ENCODE measurements around the gene OR52A1. TPM values are rescaled to one million over a fixed set of nuclear protein-coding genes. Genes with fewer than 3 reads are reported as not detected.

OR52A1 gene
- total and polyA plus RNA-seq, 7 donors = not detected

DNA sequence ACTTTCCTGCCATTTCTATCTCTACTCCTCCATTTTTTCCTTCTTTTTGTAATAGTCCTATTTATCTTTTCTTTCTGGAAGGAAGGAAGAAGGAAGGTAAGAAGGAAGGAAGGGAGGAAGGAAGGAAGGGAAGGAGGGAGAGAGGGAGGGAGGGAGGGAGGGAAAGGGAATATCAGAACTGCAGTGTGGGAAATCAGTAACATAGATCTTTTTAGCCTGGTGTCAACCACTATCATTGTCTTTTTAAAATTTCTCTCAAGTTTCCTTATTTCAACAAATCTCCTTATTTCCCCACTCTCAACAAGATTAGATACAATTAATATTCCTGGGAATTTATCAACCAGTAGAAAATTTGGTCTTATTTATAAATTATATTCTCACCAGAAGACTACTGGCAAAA lies 51.5 kb downstream of the OR52A1 start:
- Histone ChIP-seq H3K27me3 (ENCODE audit: insufficient read depth in 3 of 3, low read length in 2 of 3) (no peaks in the 10 kb centered on the region), H3K4me1 (no peaks in the 10 kb centered on the region), H3K4me3 (no peak overlapping the region), H3K9me3 (no peaks in the 10 kb centered on the region), H3K36me3 (ENCODE audit: insufficient read depth in 1 of 2, low read depth in 1 of 2) (no peaks in the 10 kb centered on the region), H3K27ac (no peak overlapping the region)
- intact Hi-C loops (cut with DNase I) = no loop called here
- ATAC-seq (no peak), DNase-seq (no peak)
- TF ChIP-seq, protein P1, sequence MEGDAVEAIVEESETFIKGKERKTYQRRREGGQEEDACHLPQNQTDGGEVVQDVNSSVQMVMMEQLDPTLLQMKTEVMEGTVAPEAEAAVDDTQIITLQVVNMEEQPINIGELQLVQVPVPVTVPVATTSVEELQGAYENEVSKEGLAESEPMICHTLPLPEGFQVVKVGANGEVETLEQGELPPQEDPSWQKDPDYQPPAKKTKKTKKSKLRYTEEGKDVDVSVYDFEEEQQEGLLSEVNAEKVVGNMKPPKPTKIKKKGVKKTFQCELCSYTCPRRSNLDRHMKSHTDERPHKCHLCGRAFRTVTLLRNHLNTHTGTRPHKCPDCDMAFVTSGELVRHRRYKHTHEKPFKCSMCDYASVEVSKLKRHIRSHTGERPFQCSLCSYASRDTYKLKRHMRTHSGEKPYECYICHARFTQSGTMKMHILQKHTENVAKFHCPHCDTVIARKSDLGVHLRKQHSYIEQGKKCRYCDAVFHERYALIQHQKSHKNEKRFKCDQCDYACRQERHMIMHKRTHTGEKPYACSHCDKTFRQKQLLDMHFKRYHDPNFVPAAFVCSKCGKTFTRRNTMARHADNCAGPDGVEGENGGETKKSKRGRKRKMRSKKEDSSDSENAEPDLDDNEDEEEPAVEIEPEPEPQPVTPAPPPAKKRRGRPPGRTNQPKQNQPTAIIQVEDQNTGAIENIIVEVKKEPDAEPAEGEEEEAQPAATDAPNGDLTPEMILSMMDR (IDR thresholded peaks at IDR 0.05) = no peak

- intact Hi-C loops (cut with DNase I) = no loop called here
- no peaks in the 10 kb centered on the region for H3K9me3 ChIP-seq
- H3K27me3 ChIP-seq (ENCODE audit: insufficient read depth in 3 of 3, low read length in 2 of 3) = no peaks in the 10 kb centered on the region
- 11 to 32% (median 16%) methylated on average over 2 of the region's 2 CpGs for WGBS, 3 donors
- DNase-seq (no peak), ATAC-seq (no peak)
- no peaks in the 10 kb centered on the region for H3K36me3 ChIP-seq (ENCODE audit: insufficient read depth in 1 of 2, low read depth in 1 of 2)
- H3K4me1 ChIP-seq = no peaks in the 10 kb centered on the region
- H3K4me3 ChIP-seq = no peak overlapping the region
- no peak overlapping the region for H3K27ac ChIP-seq
- TF ChIP-seq, protein P1 (IDR thresholded peaks at IDR 0.05) = no peak
These were observed 52.3 kb downstream of the OR52A1 start for GRCh38 chr11:5102246-5102645.

- no peak for ATAC-seq
- Histone ChIP-seq H3K4me3 (no peak overlapping the region), H3K9me3 (no peaks in the 10 kb centered on the region), H3K27ac (no peak overlapping the region), H3K27me3 (ENCODE audit: insufficient read depth in 3 of 3, low read length in 2 of 3) (no peaks in the 10 kb centered on the region), H3K4me1 (no peaks in the 10 kb centered on the region), H3K36me3 (ENCODE audit: insufficient read depth in 1 of 2, low read depth in 1 of 2) (no peaks in the 10 kb centered on the region)
- DNase-seq = no peak
- TF ChIP-seq, protein P1 (IDR thresholded peaks at IDR 0.05) = no peak
- WGBS, 3 donors = 74 to 84% (median 77%) methylated on average over 2 of the region's 2 CpGs
- intact Hi-C loops (cut with DNase I) = no loop called here
These were observed 58.5 kb downstream of the OR52A1 start for GRCh38 chr11:5096011-5096410.

Other genes with a start within 250 kb of the OR52A1 start
- not detected for gene OR51G2, start 235.4 kb downstream of the OR52A1 start, total RNA-seq
- not detected for gene OR51G2, start 235.4 kb downstream of the OR52A1 start, polyA plus RNA-seq
- gene OR51G1, start 230.4 kb downstream of the OR52A1 start, total RNA-seq = not detected
- gene OR51G1, start 230.4 kb downstream of the OR52A1 start, polyA plus RNA-seq = not detected
- not detected for gene OR51A4, start 207.2 kb downstream of the OR52A1 start, total RNA-seq
- gene OR51A4, start 207.2 kb downstream of the OR52A1 start, polyA plus RNA-seq = not detected
- gene OR51A2, start 199.0 kb downstream of the OR52A1 start, total RNA-seq = not detected
- gene OR51A2, start 199.0 kb downstream of the OR52A1 start, polyA plus RNA-seq = not detected
- not detected for gene OR51L1, start 159.9 kb downstream of the OR52A1 start, total RNA-seq
- gene OR51L1, start 159.9 kb downstream of the OR52A1 start, polyA plus RNA-seq = not detected
- gene OR52J3, start 108.2 kb downstream of the OR52A1 start, total RNA-seq = not detected
- gene OR52J3, start 108.2 kb downstream of the OR52A1 start, polyA plus RNA-seq = not detected
- not detected for gene OR52E2, start 95.1 kb downstream of the OR52A1 start, total RNA-seq
- not detected for gene OR52E2, start 95.1 kb downstream of the OR52A1 start, polyA plus RNA-seq
- gene OR52E1, start 85.2 kb downstream of the OR52A1 start, total RNA-seq = not detected
- not detected for gene OR52E1, start 85.2 kb downstream of the OR52A1 start, polyA plus RNA-seq
- gene OR52A5, start 16.4 kb downstream of the OR52A1 start, total RNA-seq = not detected
- gene OR52A5, start 16.4 kb downstream of the OR52A1 start, polyA plus RNA-seq = not detected
- not detected for gene OR51V1, start 45.9 kb upstream of the OR52A1 start, total RNA-seq
- not detected for gene OR51V1, start 45.9 kb upstream of the OR52A1 start, polyA plus RNA-seq
- 1,000 to 10,000 TPM in 1 of 4 donors, 100 to 1,000 TPM in 1, 10 to 100 TPM in 2; 22.9 to 2,413 (median 247) TPM for gene HBB, start 72.3 kb upstream of the OR52A1 start, total RNA-seq
- 10 to 100 TPM in 2 of 3 donors, 1 to 10 TPM in 1; 7.8 to 16.1 (median 11.3) TPM for gene HBB, start 72.3 kb upstream of the OR52A1 start, polyA plus RNA-seq
- gene HBD, start 79.7 kb upstream of the OR52A1 start, total RNA-seq = 1 to 10 TPM in 2 of 4 donors, not detected in 2; 1.6 to 6.2 TPM
- under 1 TPM in 1 of 3 donors, not detected in 2; 0.17 TPM for gene HBD, start 79.7 kb upstream of the OR52A1 start, polyA plus RNA-seq
- 1 to 10 TPM in 1 of 4 donors, not detected in 3; 1.3 TPM for gene HBG1, start 95.1 kb upstream of the OR52A1 start, total RNA-seq
- not detected for gene HBG1, start 95.1 kb upstream of the OR52A1 start, polyA plus RNA-seq
- 1 to 10 TPM in 1 of 4 donors, not detected in 3; 1.0 TPM for gene HBG2, start 100.0 kb upstream of the OR52A1 start, total RNA-seq
- gene HBG2, start 100.0 kb upstream of the OR52A1 start, polyA plus RNA-seq = not detected
- gene HBE1, start 115.2 kb upstream of the OR52A1 start, total RNA-seq = not detected
- not detected for gene HBE1, start 115.2 kb upstream of the OR52A1 start, polyA plus RNA-seq
- not detected for gene OR51B4, start 147.2 kb upstream of the OR52A1 start, total RNA-seq
- not detected for gene OR51B4, start 147.2 kb upstream of the OR52A1 start, polyA plus RNA-seq
- not detected for gene OR51B2, start 169.5 kb upstream of the OR52A1 start, total RNA-seq
- not detected for gene OR51B2, start 169.5 kb upstream of the OR52A1 start, polyA plus RNA-seq
- not detected for gene OR51B5, start 188.8 kb upstream of the OR52A1 start, total RNA-seq
- gene OR51B5, start 188.8 kb upstream of the OR52A1 start, polyA plus RNA-seq = not detected
- gene OR51B6, start 196.8 kb upstream of the OR52A1 start, total RNA-seq = not detected
- not detected for gene OR51B6, start 196.8 kb upstream of the OR52A1 start, polyA plus RNA-seq
- not detected for gene OR51M1, start 229.1 kb upstream of the OR52A1 start, total RNA-seq
- gene OR51M1, start 229.1 kb upstream of the OR52A1 start, polyA plus RNA-seq = not detected

All from psoas muscle (tissue), 8 donors.